Mesendoderm (in vitro differentiated cells): ENCODE measurements around the gene RHOBTB3.
A peak's percentile ranks its signal among the peaks of the same experiment; 100 is the strongest.

Experiments used
- DNase-seq: peaks from one replicate; pipeline ENCODE4 v3.0.0; 2013
- H2AK5ac ChIP-seq: 2 replicates; pipeline ENCODE4 v1.6.1; 2013; ENCODE audit warnings: low read length, inconsistent platforms
- H2BK120ac ChIP-seq: 2 replicates; pipeline ENCODE4 v1.6.1; 2013; ENCODE audit warnings: low read depth, mild to moderate bottlenecking, low read length, moderate library complexity, mixed read lengths
- H2BK15ac ChIP-seq: replicated peaks from 2 replicates; pipeline ENCODE4 v1.6.1; 2013; ENCODE audit warnings: low read depth, mild to moderate bottlenecking, moderate library complexity
- H2BK5ac ChIP-seq: 2 replicates; pipeline ENCODE4 v1.6.1; 2013; ENCODE audit warnings: low read length, inconsistent platforms
- H3K18ac ChIP-seq: 2 replicates; pipeline ENCODE4 v1.6.1; 2013; ENCODE audit warnings: mild to moderate bottlenecking, low read length, mixed read lengths
- H3K23ac ChIP-seq: one replicate; pipeline ENCODE4 v1.6.1; 2013; ENCODE audit warnings: low read length
- H3K27ac ChIP-seq: 2 replicates; pipeline ENCODE4 v1.5.1; 2013; ENCODE audit warnings: low read depth, mild to moderate bottlenecking, inconsistent platforms, low read length, moderate library complexity
- H3K27me3 ChIP-seq: 2 replicates; pipeline ENCODE4 v1.6.1; 2013; ENCODE audit warnings: low read length, control low read depth, mild to moderate bottlenecking, inconsistent platforms; ENCODE audit not compliant: insufficient read depth, poor library complexity
- H3K36me3 ChIP-seq: 2 replicates; pipeline ENCODE4 v1.6.1; 2013; ENCODE audit warnings: low read length, inconsistent platforms; ENCODE audit not compliant: control insufficient read depth, insufficient read depth
- H3K4ac ChIP-seq: one replicate; pipeline ENCODE4 v1.6.1; 2013; ENCODE audit warnings: low read depth, mild to moderate bottlenecking, low read length, moderate library complexity
- H3K4me1 ChIP-seq: 2 replicates; pipeline ENCODE4 v1.6.1; 2013; ENCODE audit warnings: low read depth, low read length, inconsistent platforms; ENCODE audit not compliant: control insufficient read depth
- H3K4me2 ChIP-seq: 2 replicates; pipeline ENCODE4 v1.6.1; 2013; ENCODE audit warnings: low read length
- H3K4me3 ChIP-seq: 2 replicates; pipeline ENCODE4 v1.5.1; 2013; ENCODE audit warnings: mild to moderate bottlenecking, low read length
- H3K56ac ChIP-seq: one replicate; pipeline ENCODE4 v1.6.1; 2013; ENCODE audit warnings: low read length
- H3K79me1 ChIP-seq: 2 replicates; pipeline ENCODE4 v1.6.1; 2013; ENCODE audit warnings: low read length, inconsistent platforms
- H3K79me2 ChIP-seq: 2 replicates; pipeline ENCODE4 v1.6.1; 2013; ENCODE audit warnings: mild to moderate bottlenecking, low read length; ENCODE audit not compliant: control insufficient read depth, insufficient read depth
- H3K9ac ChIP-seq: 2 replicates; pipeline ENCODE4 v1.6.1; 2013; ENCODE audit warnings: low read length, inconsistent platforms
- H4K5ac ChIP-seq: one replicate; pipeline ENCODE4 v1.6.1; 2013; ENCODE audit warnings: low read length
- H4K8ac ChIP-seq: one replicate; pipeline ENCODE4 v1.6.1; 2013; ENCODE audit warnings: low read depth, mild to moderate bottlenecking, control low read depth, low read length, moderate library complexity
- WGBS: extraction: QIAGEN DNeasy Blood & Tissue Kit; methylation state at CpG from one replicate; pipeline ENCODE4 v1.1.7; 2013; ENCODE audit warnings: low lambda C conversion rate, missing lambda C conversion rate; ENCODE audit not compliant: insufficient coverage; ENCODE audit errors: extremely low coverage; 5-methylcytosine and 5-hydroxymethylcytosine counted together

The RHOBTB3 gene

DNA sequence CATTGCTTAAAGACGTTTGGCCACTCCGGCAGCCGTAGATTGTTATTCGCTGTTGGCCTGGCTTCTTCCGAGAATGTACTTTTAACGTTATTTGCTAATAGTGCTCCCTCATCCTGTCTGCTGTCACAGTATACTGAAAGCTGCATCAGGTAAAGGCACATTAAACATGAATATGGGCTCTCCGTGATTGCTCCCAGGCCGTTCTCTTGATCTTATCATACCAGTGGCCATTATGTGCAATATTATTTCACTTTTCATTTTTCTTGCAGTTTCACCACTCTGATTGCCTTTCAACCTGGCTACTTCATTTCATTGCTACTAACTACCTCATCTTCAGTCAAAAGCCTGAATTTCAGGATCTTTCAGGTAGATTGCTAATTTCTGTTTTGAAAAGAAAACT, 57.4 kb downstream of the RHOBTB3 start:
- H3K79me1 ChIP-seq, result no peaks in the 10 kb centered on the region
- H3K18ac ChIP-seq, result no peak overlapping the region
- H3K36me3 ChIP-seq, result peaks cover 11% of the 10 kb centered on the region
- no peak for DNase-seq
- no peak overlapping the region for H4K5ac ChIP-seq
- H3K4me3 ChIP-seq, result no peak overlapping the region
- H2AK5ac ChIP-seq, result no peak overlapping the region
- H2BK120ac ChIP-seq, result no peak overlapping the region
- peaks cover 2% of the 10 kb centered on the region for H3K4me1 ChIP-seq
- no peak overlapping the region for H4K8ac ChIP-seq
- no CpG with 5 or more reads among the region's 8 CpGs for WGBS
- H3K9ac ChIP-seq, result no peak overlapping the region
- H3K4me2 ChIP-seq, result no peak overlapping the region
- H3K23ac ChIP-seq, result no peak overlapping the region
- no peak overlapping the region for H3K56ac ChIP-seq
- no peak overlapping the region for H2BK15ac ChIP-seq
- H3K4ac ChIP-seq, result no peak overlapping the region
- no peaks in the 10 kb centered on the region for H3K27me3 ChIP-seq
- no peaks in the 10 kb centered on the region for H3K79me2 ChIP-seq
- H3K27ac ChIP-seq, result no peak overlapping the region
- H2BK5ac ChIP-seq, result no peak overlapping the region

DNA sequence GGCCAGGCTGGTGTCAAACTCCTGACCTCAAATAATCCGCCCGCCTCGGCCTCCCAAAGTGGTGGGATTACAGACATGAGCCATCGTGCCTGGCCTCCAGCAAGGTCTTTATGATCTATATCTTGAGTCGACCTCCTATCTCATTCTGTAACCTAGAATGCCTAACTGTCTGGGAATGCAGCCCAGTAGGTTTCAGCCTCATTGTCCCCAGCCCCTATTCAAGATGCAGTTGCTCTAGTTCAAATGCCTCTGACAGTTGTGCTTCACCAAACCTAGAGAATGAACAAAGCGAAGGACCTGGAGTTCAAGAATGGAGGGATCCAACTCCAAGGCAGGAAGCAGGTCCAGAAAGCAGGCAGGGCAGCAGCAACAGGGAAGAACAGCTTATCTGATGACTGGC, 60.6 kb downstream of the RHOBTB3 start:
- H3K36me3 ChIP-seq, result peaks cover 7% of the 10 kb centered on the region
- H3K79me1 ChIP-seq, result no peaks in the 10 kb centered on the region
- H2AK5ac ChIP-seq, result no peak overlapping the region
- H2BK120ac ChIP-seq, result no peak overlapping the region
- no peak overlapping the region for H3K56ac ChIP-seq
- H3K27ac ChIP-seq, result no peak overlapping the region
- H3K4ac ChIP-seq, result no peak overlapping the region
- no peaks in the 10 kb centered on the region for H3K79me2 ChIP-seq
- H3K23ac ChIP-seq, result no peak overlapping the region
- no peak overlapping the region for H3K18ac ChIP-seq
- H2BK5ac ChIP-seq, result no peak overlapping the region
- H4K5ac ChIP-seq, result no peak overlapping the region
- peaks cover under 1% of the 10 kb centered on the region for H3K4me1 ChIP-seq
- no peak overlapping the region for H3K9ac ChIP-seq
- H2BK15ac ChIP-seq, result no peak overlapping the region
- no CpG with 5 or more reads among the region's 6 CpGs for WGBS
- no peaks in the 10 kb centered on the region for H3K27me3 ChIP-seq
- H3K4me3 ChIP-seq, result no peak overlapping the region
- no peak overlapping the region for H3K4me2 ChIP-seq
- DNase-seq, result peak; percentile 92
- no peak overlapping the region for H4K8ac ChIP-seq

DNA sequence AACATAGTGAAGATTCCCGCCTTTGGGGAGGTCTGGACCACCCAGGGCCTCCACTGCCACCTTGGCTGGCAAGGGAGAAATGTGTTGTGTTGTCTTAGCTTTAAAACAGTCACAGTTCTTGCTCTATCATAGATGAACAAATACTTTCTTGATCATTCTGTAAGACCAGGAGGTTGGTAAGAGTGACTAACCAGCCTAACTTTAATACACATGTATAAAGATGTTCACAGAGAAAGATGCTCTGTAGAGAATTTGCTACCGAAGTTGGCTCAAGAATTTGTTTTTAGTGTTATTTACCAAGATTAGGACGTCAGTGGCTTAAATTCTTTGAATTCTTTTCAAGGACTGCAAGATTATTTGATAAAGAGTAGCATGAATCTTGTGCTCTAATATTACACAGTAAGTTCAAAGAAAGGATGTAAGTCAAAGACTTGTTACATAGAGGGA, 63.0 kb downstream of the RHOBTB3 start:
- Histone ChIP-seq H2BK120ac (no peak overlapping the region), H2BK15ac (no peak overlapping the region), H3K18ac (no peak overlapping the region), H2BK5ac (no peak overlapping the region), H3K4me1 (no peaks in the 10 kb centered on the region), H2AK5ac (no peak overlapping the region), H3K4me2 (no peak overlapping the region), H3K27me3 (no peaks in the 10 kb centered on the region), H3K79me1 (no peaks in the 10 kb centered on the region), H3K4ac (no peak overlapping the region), H4K5ac (no peak overlapping the region), H3K27ac (no peak overlapping the region), H3K36me3 (peaks cover 2% of the 10 kb centered on the region), H3K79me2 (no peaks in the 10 kb centered on the region), H3K9ac (no peak overlapping the region), H4K8ac (no peak overlapping the region), H3K4me3 (no peak overlapping the region), H3K23ac (no peak overlapping the region), H3K56ac (no peak overlapping the region)
- peak; percentile 53 for DNase-seq
- WGBS, result no CpG with 5 or more reads among the region's 3 CpGs

DNA sequence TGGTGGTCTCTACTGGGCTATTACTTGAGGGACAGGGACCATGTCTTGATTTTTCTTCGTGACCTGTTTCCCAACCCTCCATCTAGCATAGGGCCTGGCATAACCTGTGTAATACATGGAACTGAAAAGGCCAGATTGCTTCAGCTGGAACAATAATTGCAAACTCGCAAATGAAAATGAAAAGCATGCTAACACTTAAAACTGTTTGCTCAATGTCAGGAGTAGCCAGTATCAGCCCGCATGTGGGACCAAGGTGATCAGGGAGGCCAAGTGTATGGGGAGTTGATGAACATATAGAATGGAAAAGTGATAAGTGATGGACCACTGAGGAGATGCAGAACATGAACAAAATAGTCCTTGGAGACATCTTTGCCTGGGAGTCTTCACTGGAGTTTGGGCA, 66.2 kb downstream of the RHOBTB3 start:
- H3K56ac ChIP-seq, result no peak overlapping the region
- no peak overlapping the region for H3K4me3 ChIP-seq
- no peak overlapping the region for H3K18ac ChIP-seq
- no peaks in the 10 kb centered on the region for H3K27me3 ChIP-seq
- H3K23ac ChIP-seq, result no peak overlapping the region
- H3K9ac ChIP-seq, result no peak overlapping the region
- H2BK120ac ChIP-seq, result no peak overlapping the region
- no peaks in the 10 kb centered on the region for H3K4me1 ChIP-seq
- no peaks in the 10 kb centered on the region for H3K79me1 ChIP-seq
- no peak overlapping the region for H3K4me2 ChIP-seq
- DNase-seq, result no peak
- no peak overlapping the region for H3K27ac ChIP-seq
- H3K4ac ChIP-seq, result no peak overlapping the region
- H3K79me2 ChIP-seq, result no peaks in the 10 kb centered on the region
- no peak overlapping the region for H2AK5ac ChIP-seq
- no peak overlapping the region for H4K8ac ChIP-seq
- no peak overlapping the region for H2BK5ac ChIP-seq
- H2BK15ac ChIP-seq, result no peak overlapping the region
- no CpG with 5 or more reads among the region's 3 CpGs for WGBS
- H3K36me3 ChIP-seq, result no peaks in the 10 kb centered on the region
- H4K5ac ChIP-seq, result no peak overlapping the region

DNA sequence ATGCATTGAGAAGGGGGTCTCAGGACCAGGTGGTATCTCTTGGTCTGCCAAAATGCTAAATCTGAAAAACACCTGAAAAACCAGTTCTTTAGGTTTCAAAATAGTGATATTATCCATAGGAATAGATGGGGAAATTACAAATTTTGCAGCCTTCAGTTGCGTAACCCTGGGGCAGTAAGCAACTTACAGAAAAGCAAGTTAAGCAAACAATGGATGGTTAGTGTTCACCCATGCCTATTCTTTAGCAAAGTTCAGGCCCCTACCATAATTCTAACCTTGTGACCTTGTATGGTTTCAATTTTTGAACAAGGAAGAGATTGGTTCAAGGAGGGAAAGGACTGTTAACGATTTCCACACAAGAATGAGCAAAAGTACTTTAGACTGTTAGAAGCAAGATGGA, 66.9 kb downstream of the RHOBTB3 start:
- Histone ChIP-seq H3K79me1 (no peaks in the 10 kb centered on the region), H3K4ac (no peak overlapping the region), H3K79me2 (no peaks in the 10 kb centered on the region), H3K36me3 (no peaks in the 10 kb centered on the region), H2BK15ac (no peak overlapping the region), H2BK5ac (no peak overlapping the region), H3K4me3 (no peak overlapping the region), H3K23ac (no peak overlapping the region), H4K5ac (no peak overlapping the region), H2AK5ac (no peak overlapping the region), H3K4me1 (no peaks in the 10 kb centered on the region), H3K27ac (no peak overlapping the region), H3K27me3 (no peaks in the 10 kb centered on the region), H3K9ac (no peak overlapping the region), H3K56ac (no peak overlapping the region), H2BK120ac (no peak overlapping the region), H4K8ac (no peak overlapping the region), H3K4me2 (no peak overlapping the region), H3K18ac (no peak overlapping the region)
- no CpG with 5 or more reads among the region's 2 CpGs for WGBS
- no peak for DNase-seq

DNA sequence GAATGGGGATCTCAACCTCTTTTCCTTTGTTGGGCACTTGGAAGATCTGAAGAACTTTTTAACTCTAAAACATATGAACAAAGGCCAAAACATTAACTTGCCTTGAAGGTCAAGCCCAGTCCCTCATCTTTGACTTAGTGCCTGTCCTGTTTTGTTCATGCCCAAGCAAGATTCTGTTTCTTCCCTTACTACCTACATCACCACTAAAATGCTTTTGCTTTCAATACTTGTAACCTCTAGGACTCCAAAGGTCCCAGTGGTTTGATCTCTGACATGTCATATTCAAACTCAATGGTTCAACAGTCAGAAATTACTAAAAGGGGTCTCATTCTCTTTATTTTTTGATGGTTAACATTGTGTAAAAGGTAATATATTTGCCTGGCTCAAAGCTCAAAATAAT, 67.4 kb downstream of the RHOBTB3 start:
- Histone ChIP-seq H3K4me2 (no peak overlapping the region), H3K79me2 (no peaks in the 10 kb centered on the region), H3K4me1 (no peaks in the 10 kb centered on the region), H3K4ac (no peak overlapping the region), H2BK15ac (no peak overlapping the region), H3K79me1 (no peaks in the 10 kb centered on the region), H3K27ac (no peak overlapping the region), H3K23ac (no peak overlapping the region), H3K9ac (no peak overlapping the region), H2AK5ac (no peak overlapping the region), H3K56ac (no peak overlapping the region), H4K8ac (no peak overlapping the region), H3K36me3 (no peaks in the 10 kb centered on the region), H3K27me3 (no peaks in the 10 kb centered on the region), H3K18ac (no peak overlapping the region), H3K4me3 (no peak overlapping the region), H2BK120ac (no peak overlapping the region), H2BK5ac (no peak overlapping the region), H4K5ac (no peak overlapping the region)
- DNase-seq, result no peak
